Osteocyte (in vitro differentiated cells): Measurements from ENCODE around the gene GPC6. TPM values are rescaled to one million over a fixed set of nuclear protein-coding genes. Genes with fewer than 3 reads are reported as not detected.

Source experiments
- DNase-seq: peaks from one replicate; pipeline ENCODE4 v3.0.0; 2021; ENCODE audit warnings: mixed read lengths; ENCODE audit not compliant: unreplicated experiment; ENCODE audit errors: extremely low spot score
- H3K27ac Mint-ChIP-seq: one replicate; pipeline ENCODE4 v1.8.0; 2021; ENCODE audit warnings: mild to moderate bottlenecking, mixed read lengths; ENCODE audit not compliant: unreplicated experiment
- H3K27me3 Mint-ChIP-seq: one replicate; pipeline ENCODE4 v1.8.0; 2021; ENCODE audit warnings: mixed read lengths; ENCODE audit not compliant: unreplicated experiment
- H3K36me3 Mint-ChIP-seq: one replicate; pipeline ENCODE4 v1.8.0; 2021; ENCODE audit warnings: mixed read lengths; ENCODE audit not compliant: unreplicated experiment
- H3K4me1 Mint-ChIP-seq: one replicate; pipeline ENCODE4 v1.8.0; 2021; ENCODE audit warnings: mixed read lengths; ENCODE audit not compliant: unreplicated experiment
- H3K4me3 Mint-ChIP-seq: one replicate; pipeline ENCODE4 v1.8.0; 2021; ENCODE audit warnings: mild to moderate bottlenecking, moderate library complexity, mixed read lengths; ENCODE audit not compliant: unreplicated experiment
- H3K9me3 Mint-ChIP-seq: one replicate; pipeline ENCODE4 v1.8.0; 2021; ENCODE audit warnings: mixed read lengths; ENCODE audit not compliant: unreplicated experiment
- CTCF ChIP-seq: fragments of 200-600 bp; sonication (generic); IDR thresholded peaks from 2 replicates; pipeline ENCODE4 v1.5.0; 2021; ENCODE audit warnings: antibody characterized with exemption, mild to moderate bottlenecking, moderate library complexity
- total RNA-seq: library from RNA; stranded (reverse); gene quantifications from 2 replicates; pipeline ENCODE4 v1.2.1, GENCODE V29; 2021

The GPC6 gene
- total RNA-seq, 1 donor from 2014 or later: 125 TPM

DNA sequence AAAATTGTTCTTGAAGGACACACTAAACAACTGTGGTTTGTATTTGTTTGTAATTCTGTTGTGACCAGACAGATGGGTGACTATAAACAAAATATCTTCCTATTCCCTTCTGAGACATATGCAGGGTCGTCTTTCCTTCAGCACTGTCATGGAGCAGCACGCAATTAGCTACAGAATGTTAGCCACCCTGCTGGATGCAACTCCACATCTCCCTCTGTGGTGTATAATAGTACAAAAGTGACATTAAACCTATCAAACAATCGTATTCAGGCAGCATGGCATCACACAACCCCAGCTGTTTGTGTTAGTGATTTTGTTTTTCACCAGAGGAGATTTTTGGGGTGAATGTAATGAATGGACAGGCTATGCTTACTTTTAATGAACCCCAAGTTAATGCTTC, 146.2 kb downstream of the GPC6 start:
- no peak for TF ChIP-seq CTCF
- Mint-ChIP-seq H3K27me3 (no peaks in the 10 kb centered on the region), H3K27ac (no peak overlapping the region), H3K9me3 (no peaks in the 10 kb centered on the region), H3K36me3 (no peaks in the 10 kb centered on the region), H3K4me1 (no peaks in the 10 kb centered on the region), H3K4me3 (no peak overlapping the region)
- no peak for DNase-seq

DNA sequence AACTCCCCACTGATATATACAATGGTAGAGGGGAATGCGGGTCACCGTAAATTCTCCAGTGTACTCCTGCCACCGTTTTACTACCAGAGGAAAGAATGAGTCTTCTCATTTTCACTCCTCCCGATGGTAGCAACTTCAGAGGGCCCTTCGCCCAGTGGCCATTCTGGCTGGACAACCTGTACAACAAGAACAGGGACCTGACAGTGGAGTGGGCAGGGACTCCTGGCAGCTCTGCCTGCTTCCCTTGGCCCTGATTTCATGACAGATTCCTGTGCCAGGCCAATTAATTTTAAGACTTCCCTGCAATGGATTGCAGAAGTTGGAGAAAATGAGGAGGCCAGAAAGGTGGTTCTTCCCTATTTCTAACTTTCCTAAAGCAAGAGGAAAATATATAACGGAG, 148.9 kb downstream of the GPC6 start:
- TF ChIP-seq CTCF: no peak
- Mint-ChIP-seq H3K36me3 (no peaks in the 10 kb centered on the region), H3K4me1 (peaks cover 3% of the 10 kb centered on the region), H3K27ac (no peak overlapping the region), H3K4me3 (no peak overlapping the region), H3K27me3 (no peaks in the 10 kb centered on the region), H3K9me3 (no peaks in the 10 kb centered on the region)
- no peak for DNase-seq

- Mint-ChIP-seq H3K27me3 (no peaks in the 10 kb centered on the region), H3K36me3 (no peaks in the 10 kb centered on the region), H3K9me3 (no peaks in the 10 kb centered on the region), H3K4me3 (no peak overlapping the region), H3K4me1 (peaks cover 3% of the 10 kb centered on the region), H3K27ac (no peak overlapping the region)
- TF ChIP-seq CTCF: no peak
- no peak for DNase-seq
Measured at GRCh38 chr13:93377196-93377595, 150.6 kb downstream of the GPC6 start.

DNA sequence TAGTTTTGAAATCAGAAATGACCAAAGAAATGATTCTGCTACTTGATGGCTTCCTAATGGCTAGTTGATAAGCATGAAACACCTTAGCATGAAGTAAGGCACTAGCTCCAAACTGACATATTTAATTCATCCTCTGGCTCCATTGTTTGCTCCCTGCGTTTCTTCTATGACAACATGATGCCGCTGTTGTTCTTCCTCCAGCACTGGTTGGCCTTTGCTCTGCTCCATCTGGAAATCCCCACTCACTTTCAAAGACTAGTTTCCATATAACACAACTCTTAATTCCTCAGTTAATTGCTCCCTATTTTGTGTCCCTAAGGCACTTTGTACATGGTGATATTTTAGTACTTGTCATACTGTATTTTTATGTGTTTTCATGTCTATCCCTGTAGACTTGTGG, 151.6 kb downstream of the GPC6 start:
- peaks cover 5% of the 10 kb centered on the region for H3K4me1 Mint-ChIP-seq
- no peaks in the 10 kb centered on the region for H3K36me3 Mint-ChIP-seq
- H3K9me3 Mint-ChIP-seq: no peaks in the 10 kb centered on the region
- DNase-seq: no peak
- no peaks in the 10 kb centered on the region for H3K27me3 Mint-ChIP-seq
- no peak overlapping the region for H3K27ac Mint-ChIP-seq
- no peak for TF ChIP-seq CTCF
- no peak overlapping the region for H3K4me3 Mint-ChIP-seq

DNA sequence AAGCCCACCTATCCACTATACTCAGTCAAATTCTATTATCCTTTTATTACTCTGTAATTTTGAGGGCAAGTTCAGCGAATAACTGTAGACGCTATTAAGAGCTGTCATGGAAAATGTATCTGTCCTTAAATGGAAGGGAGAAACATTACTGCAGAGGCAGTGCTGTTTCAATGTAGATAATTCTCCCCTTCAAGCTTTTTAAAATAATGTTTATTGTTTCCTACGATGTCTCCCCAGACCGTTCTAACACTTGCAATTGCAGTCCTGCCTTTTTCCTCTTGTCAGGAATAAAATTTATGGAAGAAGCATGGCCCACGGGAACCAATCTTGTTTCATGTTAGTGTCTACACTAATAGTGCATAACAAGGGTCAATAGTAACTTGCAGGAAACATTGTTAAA, 159.5 kb downstream of the GPC6 start:
- peaks cover 3% of the 10 kb centered on the region for H3K9me3 Mint-ChIP-seq
- DNase-seq: no peak
- TF ChIP-seq CTCF: no peak
- no peaks in the 10 kb centered on the region for H3K27me3 Mint-ChIP-seq
- H3K36me3 Mint-ChIP-seq: peaks cover 2% of the 10 kb centered on the region
- no peak overlapping the region for H3K4me3 Mint-ChIP-seq
- H3K4me1 Mint-ChIP-seq: peaks cover 20% of the 10 kb centered on the region
- no peak overlapping the region for H3K27ac Mint-ChIP-seq
